HG02943 (cell line): ENCODE measurements around the gene USH2A.

Source experiments
- ATAC-seq: cut with Tn5 transposase; IDR thresholded peaks from one replicate; pipeline ENCODE4 v1.9.1; 2021; ENCODE audit warnings: mild to moderate bottlenecking, low read depth, moderate library complexity; ENCODE audit not compliant: unreplicated experiment

The USH2A gene

DNA sequence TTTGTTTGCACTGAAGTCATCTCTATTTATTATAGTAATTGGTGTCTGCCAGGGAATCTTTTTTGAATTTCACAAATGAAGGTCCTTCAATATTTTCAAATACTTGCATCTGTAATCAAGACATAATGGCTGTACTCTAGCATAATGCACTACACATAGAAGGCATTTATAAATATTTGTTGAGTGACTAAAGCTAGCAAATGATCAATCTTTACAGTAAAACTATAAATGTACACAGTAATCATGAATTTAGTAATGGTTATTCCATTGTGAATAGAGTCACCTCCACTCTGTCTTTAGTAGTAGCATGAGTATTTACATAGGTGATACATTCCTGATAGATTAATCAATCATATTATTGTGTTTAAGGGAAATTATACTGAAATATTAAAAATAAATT, 119.6 kb downstream of the USH2A start:
- no peak for ATAC-seq

DNA sequence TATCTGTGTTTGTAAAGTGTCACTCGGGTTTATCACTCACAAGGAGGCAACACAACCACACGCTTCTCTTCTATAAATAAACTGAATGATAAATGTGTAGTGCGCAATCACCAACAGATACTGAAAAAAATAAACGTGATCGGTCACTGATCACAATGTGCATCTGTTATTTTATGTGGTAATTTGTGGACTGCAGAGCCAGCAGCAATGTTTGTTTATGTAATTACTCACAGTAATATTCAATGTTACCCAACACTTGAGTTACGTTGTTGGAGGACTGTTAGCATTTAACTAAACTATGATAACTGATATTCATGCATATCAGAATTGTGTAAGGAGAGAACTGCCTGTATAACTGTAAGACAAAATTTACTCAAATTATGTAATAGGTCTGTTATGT, 129.6 kb downstream of the USH2A start:
- ATAC-seq: no peak

DNA sequence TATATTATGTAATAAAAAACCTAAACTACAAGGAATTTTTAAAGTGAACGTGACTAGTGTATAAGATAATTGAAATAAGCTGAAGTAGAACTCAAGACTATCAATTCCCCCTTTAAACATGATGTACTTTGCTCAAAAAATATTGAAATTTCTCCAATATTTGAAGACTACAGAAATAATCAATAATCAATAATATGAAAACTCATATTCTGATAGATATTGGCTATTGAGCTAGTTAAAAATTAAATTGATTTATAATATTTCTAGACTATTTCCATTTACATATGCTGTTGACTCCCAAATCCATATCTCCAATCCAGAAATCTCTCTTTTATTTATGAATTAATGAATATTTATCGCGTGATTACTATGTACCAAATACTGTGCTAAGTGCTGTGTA, 133.2 kb downstream of the USH2A start:
- ATAC-seq: no peak

DNA sequence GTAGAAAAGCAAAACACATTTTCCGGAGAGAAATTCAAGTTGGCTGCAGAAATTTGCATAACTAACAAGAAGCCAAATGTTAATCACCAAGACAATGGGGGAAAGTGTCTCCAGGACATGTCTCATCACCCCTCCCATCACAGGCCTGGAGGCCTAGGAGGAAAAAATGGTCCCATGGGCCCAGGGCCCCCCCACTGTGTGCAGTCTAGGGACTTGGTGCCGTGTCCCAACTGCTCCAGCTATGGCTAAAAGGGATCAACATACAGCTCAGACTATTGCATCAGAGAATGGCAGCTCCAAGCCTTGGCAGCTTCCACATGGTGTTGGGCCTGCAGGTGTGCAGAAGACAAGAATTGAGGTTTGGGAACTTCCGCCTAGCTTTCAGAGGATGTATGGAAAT, 138.2 kb downstream of the USH2A start:
- ATAC-seq: no peak

DNA sequence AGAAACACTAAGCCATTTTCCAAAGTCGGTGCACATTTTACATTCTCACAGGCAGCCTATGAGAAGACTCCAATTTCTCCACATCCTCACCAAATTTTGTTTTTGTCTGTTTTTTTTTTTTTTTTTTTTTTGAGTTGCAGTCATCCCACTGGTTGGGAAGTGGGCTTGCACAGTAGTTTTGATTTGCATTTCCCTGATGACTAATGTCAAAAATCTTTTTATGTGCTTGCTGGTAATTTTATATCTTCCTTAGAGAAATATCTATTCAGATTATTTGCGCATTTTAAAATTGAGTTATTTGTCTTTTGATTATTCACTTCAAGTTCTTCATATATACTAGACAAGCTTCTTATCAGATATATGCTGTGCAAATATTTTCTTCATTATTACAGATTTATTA, 141.5 kb downstream of the USH2A start:
- ATAC-seq: no peak

DNA sequence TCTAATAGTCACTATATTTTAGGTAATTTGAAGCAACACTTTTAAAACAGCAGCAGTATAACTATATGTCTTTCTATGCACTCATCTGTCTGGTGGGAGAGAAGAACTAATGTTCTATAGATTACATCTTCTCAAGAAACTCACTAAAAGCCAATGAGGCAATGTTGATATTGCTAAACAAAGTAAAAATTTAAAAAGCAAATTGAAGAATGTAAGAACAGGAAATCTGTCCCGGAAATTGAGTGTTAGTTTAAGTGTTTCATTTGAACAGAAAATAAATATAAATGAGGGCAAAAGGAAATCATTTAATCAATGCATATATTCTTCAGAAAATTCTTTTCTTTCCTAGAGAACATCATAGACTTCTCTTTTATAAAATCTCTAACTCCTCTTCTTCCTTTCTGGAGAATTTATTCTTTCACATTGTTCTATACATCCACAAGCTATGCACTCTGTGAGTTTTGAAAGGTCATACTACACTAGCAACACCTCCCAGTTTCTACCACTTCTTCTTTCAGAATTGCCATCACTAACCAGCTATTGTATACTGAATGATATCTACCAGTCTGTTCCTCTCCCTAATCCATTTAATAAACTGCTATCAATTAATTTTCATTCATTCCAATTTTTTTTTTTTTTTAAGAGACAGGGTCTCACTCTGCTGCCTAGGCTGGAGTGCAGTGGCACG, 153.0 kb downstream of the USH2A start:
- no peak for ATAC-seq

DNA sequence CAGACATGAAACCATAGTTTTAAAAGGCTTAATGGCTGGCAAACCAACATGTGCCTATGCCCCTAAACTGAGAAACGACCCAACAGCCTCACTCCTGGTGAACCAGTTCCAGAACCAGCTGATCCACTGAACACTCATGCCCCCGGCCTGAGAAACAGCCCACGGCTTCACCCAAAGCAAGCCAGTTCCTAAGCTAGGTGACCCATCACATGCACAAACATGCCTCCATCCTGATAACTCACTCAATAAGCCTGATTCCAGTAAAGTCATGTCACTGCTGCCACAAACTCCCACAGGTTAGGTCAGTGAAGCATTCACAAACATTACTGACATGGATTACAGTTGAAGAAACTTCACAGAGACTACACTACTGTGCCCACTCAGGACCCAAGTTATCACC, 161.6 kb downstream of the USH2A start:
- no peak for ATAC-seq

DNA sequence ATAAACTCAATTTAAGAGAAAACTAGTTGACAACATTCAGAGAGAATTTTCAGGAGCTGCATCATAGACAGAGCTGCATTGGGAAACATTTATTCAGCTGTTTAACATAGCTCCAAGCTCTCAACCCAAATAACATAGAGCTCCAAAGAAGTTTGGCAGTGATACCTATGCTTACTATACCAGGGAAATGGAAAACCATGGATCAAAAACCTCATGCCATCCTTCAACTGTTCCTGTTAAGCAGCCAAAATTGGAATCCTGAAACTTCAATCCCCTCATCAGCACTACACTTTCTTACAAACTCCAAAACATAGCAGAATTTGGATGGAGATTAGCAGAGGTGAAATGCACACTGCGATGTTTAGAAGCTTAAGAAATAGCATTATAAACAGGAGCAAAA, 164.4 kb downstream of the USH2A start:
- no peak for ATAC-seq

DNA sequence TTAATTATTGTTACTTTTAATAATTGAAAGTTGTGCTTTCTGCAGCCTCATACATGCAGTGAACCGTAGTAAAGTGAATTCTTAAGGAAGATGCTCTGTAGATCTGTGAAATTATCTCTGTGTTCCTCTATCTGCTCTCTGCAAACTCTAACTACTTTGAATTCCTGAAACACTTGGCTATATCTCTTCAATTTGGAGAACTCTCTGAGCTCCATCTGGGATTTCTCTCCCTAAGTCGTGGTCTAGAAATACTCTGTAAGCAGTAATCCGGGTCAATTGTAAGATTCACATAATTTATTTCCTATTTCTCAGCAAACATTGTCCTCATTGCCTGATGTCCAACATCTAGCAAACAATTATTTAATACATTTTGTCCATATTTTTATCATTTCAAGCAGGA, 164.9 kb downstream of the USH2A start:
- ATAC-seq: no peak

DNA sequence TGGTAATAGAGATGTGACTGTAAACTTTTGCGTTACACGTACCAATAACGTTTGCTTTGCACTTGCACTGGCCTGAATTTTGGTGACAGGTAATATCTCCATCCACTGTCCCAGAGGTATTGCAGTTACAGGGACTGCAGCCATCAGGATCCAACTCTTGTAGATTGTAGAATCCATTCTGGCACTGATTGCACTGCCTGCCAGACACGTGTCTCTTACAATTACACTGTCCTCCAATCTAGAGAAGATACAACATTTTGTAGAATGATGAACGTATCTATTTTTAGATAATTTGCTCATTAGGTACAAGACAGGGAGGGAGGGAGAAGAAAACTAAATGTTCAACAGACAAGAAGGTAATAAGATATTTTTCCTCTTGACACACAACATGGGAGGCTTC, 172.4 kb downstream of the USH2A start:
- ATAC-seq: no peak

DNA sequence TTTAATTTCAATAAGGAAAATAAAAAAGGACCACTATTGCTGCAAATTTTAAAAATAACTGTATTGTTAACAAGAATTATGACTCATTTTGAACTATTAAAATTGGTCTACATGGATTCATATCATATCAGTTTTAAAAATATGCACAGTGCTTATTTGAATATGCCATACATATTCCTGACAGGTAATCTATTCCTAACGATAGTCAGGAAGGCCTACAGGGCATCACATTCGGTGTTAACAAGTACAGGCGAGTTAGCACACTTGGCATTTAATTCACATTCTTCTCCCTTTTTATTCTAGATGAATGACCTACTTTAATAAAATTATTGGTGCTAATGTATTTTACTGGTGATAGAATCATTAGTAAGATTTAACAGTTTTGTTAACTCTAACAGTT, 174.6 kb downstream of the USH2A start:
- ATAC-seq: no peak

DNA sequence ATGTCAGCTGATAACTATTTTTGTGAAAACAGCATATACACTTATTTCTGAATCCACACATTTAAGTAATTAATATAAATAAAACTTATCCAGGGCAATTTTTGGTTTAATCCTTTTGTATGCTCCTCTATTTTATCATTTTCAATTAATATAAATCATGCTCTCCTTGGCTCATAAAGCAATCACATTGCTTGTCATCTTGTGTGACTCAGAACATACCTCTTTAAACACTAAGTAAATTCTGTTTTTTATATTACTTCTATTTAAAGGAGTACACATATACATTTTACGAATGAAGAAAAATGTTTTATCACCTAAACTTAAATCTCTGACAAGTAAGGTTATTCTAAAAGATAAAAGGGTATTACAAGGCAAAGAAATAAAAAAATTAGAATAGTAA, 175.3 kb downstream of the USH2A start:
- no peak for ATAC-seq

DNA sequence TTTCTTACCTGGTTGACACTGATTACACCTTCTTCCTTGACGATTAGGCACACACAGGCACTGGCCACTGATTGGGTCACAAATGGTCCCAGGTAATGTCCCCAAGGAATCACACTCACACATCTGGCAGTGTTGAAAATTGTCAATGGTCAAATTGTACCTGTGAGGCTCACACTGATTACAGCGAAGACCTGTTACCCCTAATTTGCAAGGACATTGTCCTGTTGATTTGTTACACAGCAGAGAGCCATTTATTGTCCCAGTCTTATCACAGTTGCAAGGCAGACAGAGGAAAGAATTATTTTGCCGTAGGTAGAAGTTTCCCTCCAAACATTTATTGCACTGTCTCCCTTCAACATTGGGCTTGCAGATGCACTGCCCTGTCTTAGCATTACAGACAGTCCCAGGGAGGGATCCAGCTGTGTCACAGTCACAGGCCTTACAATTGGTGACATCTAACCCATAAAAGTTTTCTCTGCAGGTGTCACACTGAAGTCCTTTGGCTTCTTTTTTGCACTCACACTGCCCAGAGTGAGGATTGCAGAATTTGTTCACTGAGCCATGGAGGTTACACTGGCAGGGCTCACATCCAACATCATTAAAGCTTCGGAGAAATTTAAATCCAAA, 176.6 kb downstream of the USH2A start:
- ATAC-seq: no peak

DNA sequence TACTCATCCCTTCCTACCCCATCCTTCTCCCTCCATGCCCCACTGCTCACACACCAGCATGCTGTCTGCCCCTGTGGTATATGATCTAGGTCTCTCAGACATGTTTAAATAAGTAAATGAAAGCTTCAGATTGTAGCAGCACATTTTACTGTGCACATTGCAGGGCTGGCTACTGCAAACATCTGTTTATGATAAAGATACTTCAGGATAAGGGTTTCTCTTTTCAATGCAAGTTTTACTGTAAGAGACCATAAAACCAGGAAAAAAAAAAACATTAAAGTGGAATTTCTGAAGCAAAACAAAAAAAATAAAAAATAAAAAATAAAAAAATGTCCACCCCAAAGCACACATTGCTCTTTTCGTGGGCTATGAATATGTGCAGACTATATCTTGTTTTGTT, 184.4 kb downstream of the USH2A start:
- no peak for ATAC-seq

DNA sequence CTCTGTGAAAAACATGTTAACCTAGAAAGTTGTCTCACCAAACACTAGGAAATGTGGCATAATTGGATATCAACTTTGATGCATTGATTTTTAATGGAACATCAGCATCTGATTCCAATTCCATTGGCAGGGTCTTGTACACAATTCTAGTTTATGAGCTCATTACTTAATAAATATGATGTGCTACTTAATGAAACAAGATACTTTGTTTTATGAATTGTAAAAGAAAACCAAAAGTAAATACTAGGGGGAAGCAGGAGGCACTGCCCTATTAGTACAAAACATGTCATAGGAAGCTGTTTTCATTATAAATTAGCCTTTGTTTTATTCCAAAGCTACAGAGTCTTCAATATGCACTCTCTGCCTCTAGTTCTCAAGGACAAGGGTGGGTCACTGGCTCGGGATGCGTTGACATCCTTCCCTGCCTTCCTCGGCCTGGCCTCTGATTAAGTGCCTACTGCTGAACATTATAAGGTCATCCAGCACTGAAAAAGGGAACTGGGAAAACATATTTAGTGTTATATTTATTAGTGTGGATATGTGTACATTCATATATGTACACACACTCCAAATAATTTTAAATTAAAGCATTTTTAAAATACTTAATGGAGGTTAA, 185.2 kb downstream of the USH2A start:
- no peak for ATAC-seq

DNA sequence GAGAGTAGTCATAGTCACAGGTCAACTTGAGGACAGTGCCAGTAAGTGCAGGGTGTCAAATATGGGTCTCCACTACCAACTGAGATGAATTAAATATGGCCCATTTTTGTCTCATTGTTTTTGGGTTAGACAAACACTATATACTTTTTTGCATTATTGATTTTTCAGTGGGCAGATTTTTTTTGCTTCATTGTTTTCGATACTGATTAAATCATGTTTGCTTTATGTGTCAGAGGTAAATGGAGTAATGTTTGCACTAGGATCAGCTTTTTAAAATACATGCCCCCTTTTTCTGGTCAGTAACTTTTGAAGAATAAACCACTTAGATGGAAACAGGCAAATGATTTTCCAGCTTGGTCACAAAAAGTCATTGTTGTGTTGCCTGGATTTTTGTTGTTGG, 199.0 kb downstream of the USH2A start:
- ATAC-seq: no peak

DNA sequence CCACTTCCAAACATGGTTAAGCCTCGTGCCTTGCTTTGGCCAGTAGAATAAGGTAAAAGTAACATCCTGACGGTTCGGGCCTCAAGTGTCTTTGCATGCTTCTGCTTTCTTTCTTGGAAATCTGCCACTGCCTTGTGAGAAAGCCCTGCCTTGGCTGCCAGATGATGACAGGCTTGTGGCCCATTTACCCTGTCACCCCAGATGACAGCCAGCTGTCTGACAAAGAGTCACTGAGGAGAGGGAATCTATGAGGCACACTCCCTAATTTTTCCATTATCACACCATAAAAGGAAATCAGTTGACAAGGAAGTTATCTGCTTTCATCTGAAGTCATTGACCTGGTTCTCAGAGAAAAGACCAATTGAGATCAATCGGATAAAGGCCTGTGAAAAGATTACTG, 199.8 kb downstream of the USH2A start:
- no peak for ATAC-seq

DNA sequence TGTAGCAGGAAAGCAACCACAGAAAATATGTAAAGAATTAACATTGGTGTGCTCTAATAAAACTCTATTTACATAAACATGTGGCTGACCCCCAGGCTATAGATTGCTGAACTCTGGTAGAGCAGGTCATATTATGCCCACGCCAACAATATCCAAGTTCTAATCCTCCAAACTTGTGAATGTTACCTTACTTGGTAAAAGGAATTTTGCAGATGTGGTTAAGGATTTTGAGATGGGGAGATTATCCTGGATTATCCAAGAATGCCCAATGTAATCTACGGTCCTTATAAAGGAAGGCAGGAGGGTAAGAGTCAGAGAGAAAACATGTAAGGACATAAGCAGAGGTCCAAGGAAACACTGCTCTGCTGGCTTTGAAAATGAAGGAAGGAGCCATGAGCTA, 201.0 kb downstream of the USH2A start:
- no peak for ATAC-seq

DNA sequence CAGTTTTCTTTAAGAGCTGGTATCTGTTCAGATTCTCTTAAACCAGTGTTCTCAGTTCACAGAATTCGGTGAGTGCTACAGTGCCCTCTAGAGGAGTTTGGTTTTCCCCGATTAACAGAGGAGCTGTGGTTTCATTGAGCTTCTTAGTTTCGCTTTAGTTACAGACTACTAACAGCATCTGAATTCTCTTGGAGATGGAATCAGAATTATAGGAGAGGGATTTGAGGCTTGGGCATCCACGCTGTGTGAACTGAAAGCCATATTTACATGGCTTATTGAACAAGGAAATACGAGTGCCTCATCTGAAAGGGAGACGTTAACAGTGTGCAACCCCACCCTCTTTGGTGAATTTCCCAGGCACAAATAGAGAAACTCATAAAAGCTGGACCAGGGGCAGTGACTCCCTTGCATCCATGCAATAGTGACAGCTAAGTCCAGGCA, 202.0 kb downstream of the USH2A start:
- peak; percentile 97 for ATAC-seq

DNA sequence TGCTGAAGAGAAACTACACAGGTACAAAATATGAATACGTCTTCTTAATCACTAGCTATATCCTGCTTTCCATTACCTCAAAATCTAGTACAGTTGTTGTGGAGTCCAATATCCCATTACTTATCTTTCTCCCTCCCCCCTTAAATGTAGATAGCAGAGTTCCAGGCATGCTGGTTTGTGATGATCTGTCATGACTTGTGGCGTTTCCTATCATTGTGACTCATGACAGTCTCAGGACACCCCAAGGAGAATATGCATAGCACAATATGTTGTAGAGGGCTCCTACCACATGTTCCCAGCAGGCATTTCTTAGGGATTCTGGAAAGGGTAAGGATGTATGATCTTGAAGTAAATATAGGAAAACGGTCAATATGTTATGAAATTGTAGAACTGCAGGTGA, 206.9 kb downstream of the USH2A start:
- ATAC-seq: no peak

DNA sequence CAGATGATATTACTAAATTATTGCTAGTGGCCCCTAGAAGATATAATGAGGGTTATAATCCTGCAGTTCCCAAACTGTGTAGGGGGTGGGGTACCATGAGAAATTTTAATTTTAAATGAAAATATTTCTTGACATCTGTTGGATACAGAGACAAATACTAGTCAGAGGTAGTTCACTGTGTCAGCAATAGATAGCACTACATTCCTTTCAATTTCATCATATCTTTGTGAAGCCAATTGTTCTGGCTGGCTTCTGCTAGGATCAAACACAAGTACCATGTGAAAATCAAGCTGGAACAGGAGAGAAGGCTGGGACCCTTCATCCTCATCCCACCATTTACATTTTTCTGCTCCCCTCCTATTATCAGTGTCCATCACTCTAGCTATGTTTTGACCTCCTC, 208.1 kb downstream of the USH2A start:
- ATAC-seq: no peak

DNA sequence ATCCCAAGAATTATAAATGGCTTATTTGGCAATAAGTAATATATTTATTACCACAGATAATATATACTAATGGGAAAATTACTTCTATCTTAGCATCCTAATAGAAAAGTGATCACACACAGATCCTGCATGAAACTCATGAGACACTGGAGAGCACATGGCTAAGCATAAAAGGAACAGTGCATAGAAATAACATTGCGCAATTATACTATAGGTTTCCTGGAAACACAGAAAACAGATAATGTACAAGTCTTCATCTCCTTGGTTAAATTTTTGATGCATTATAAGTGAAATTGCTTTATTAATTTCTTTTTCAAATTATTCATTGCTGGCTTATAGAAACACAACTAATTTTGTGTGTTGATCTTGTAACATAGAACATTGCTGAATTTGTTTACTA, 210.4 kb downstream of the USH2A start:
- ATAC-seq: no peak
